Thyroid gland (tissue), 4 donors: ENCODE data around the gene NF2.

Experiments
- CTCF ChIP-seq, 6 experiments: fragments of 200-600 bp in 3 of 6; fragments of 450-650 bp in 3 of 6; sonication (generic) in 3 of 6; IDR thresholded peaks; one replicate each; pipeline ENCODE4 v1.5.1; 2016 to 2019; ENCODE audit warnings: antibody characterized with exemption in 6 of 6, mild to moderate bottlenecking in 2 of 6, inconsistent platforms in 1 of 6, moderate library complexity in 1 of 6
- POLR2A ChIP-seq, 2 donors: fragments of 450-650 bp; IDR thresholded peaks; one replicate each; pipeline ENCODE4 v1.6.1; 2017; ENCODE audit warnings: antibody characterized with exemption in 2 of 2, mild to moderate bottlenecking in 2 of 2, moderate library complexity in 1 of 2

DNA sequence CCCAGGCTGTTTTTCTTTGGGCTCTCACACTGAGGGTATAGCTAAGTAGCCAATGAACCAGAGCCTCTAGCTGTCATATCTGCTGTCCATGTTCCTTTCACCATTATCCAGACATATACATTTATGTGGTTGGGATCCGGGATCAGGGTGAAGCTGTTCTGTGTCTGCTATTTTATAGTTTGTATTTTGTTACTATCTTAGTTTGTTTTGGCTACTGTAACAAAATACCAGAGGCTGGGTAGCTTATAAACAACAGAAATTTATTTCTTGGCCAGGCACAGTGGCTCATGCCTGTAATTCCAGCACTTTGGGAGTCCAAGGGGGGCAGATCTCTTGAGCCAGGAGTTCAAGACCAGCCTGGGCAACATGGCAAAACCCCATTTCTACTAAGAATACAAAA, 75.9 kb downstream of the NF2 start:
- TF ChIP-seq CTCF (IDR thresholded peaks at IDR 0.05) (no peak), POLR2A (IDR thresholded peaks at IDR 0.05) (no peak)
